IMR-90 (cell line): ENCODE results near the gene FUT6.

Experiments used
- POLR2A ChIP-seq: IDR thresholded peaks from 2 replicates; pipeline ENCODE4 v1.6.1; 2012; ENCODE audit warnings: mild to moderate bottlenecking, low read depth, low read length
- RAD21 ChIP-seq: IDR thresholded peaks from 2 replicates; pipeline ENCODE4 v1.6.1; 2012; ENCODE audit warnings: low read length, improper control_type of control experiment
- SMC3 ChIP-seq: fragments of 150-350 bp; IDR thresholded peaks from 2 replicates; pipeline ENCODE4 v1.6.1; 2016; ENCODE audit warnings: low read depth, mild to moderate bottlenecking, antibody characterized with exemption, low read length, moderate library complexity
- TF ChIP-seq, protein P1 (sequence below): conservative IDR thresholded peaks from 2 replicates; pipeline ENCODE4 v1.5.1; 2012; ENCODE audit warnings: mild to moderate bottlenecking, low read depth, low read length, improper control_type of control experiment

DNA sequence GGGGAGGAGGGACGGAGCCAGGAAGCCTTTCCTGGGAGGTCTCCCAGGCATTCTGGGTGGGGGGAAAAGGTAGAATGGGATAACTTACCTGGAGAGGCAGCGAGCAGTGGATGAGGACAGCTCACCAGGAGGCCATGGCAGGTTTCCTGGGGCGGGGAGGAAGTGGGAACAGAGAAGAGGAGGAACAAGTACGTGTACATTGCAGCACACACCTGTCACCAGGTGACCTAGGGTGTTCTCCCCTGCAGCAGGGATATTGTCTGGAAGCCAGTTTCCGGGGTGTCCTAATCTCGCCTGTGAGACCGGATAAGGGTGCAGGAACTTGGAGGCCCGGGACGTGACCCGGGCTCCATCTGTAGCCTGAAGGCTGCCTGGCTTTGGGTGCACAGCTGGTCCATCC lies 11.8 kb upstream of the FUT6 start, which contains the start of gene FUT3:
- TF ChIP-seq, protein P1, sequence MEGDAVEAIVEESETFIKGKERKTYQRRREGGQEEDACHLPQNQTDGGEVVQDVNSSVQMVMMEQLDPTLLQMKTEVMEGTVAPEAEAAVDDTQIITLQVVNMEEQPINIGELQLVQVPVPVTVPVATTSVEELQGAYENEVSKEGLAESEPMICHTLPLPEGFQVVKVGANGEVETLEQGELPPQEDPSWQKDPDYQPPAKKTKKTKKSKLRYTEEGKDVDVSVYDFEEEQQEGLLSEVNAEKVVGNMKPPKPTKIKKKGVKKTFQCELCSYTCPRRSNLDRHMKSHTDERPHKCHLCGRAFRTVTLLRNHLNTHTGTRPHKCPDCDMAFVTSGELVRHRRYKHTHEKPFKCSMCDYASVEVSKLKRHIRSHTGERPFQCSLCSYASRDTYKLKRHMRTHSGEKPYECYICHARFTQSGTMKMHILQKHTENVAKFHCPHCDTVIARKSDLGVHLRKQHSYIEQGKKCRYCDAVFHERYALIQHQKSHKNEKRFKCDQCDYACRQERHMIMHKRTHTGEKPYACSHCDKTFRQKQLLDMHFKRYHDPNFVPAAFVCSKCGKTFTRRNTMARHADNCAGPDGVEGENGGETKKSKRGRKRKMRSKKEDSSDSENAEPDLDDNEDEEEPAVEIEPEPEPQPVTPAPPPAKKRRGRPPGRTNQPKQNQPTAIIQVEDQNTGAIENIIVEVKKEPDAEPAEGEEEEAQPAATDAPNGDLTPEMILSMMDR = no peak
- TF ChIP-seq RAD21 (no peak), SMC3 (no peak), POLR2A (no peak)
